AG09309 (cell line): ENCODE results near the gene MLX.

ENCODE experiments used
- DNase-seq: peaks from one replicate; pipeline ENCODE4 v3.0.0-alpha.2; 2010; ENCODE audit warnings: low read depth
- H3K4me3 ChIP-seq: 2 replicates; pipeline ENCODE4 v1.5.1; 2011; ENCODE audit warnings: mild to moderate bottlenecking, low read depth, low read length, moderate library complexity; ENCODE audit not compliant: control insufficient read depth
- CTCF ChIP-seq: IDR thresholded peaks from 2 replicates; pipeline ENCODE4 v1.5.1; 2011; ENCODE audit warnings: mild to moderate bottlenecking, low read depth, low read length, inconsistent platforms; ENCODE audit not compliant: insufficient read depth, control insufficient read depth; ENCODE audit errors: missing control alignments

MLX gene

GRCh38 chr17:42521036-42521435 lies 45.9 kb upstream of the MLX start:
- DNase-seq: no peak
- no peak for TF ChIP-seq CTCF
- H3K4me3 ChIP-seq: no peak overlapping the region

GRCh38 chr17:42521666-42522262 lies 45.1 kb upstream of the MLX start:
- no peak for DNase-seq
- no peak overlapping the region for H3K4me3 ChIP-seq
- TF ChIP-seq CTCF: no peak

DNA sequence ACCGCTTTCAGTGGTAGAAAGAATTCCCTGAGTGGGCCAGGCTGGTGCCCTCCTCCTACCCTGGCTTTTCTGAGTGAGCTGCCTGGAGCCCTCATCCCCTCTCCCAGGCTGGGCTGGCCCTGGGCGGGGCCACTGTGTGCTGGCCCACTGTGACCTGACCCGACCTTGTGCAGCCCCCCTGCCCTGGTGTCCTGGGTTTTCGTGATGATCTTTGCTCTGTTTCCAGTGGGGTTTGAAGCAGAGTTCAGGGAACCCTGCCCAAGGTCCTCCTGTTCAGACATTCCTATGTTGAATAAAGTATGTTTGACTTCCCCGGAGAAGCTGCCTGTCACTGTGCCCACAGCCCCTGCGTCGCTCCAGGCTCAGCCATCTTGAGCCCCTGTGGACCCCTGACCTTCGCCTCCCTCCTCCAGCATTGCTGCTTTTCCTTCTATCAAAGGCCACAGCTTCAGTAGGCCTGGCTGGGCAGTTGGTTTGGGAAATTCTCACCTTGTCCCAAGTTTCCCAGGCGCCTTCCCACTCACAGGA lies 44.6 kb upstream of the MLX start:
- H3K4me3 ChIP-seq: no peak overlapping the region
- no peak for TF ChIP-seq CTCF
- DNase-seq: no peak

GRCh38 chr17:42522798-42523278 lies 44.1 kb upstream of the MLX start:
- no peak for TF ChIP-seq CTCF
- DNase-seq: no peak

GRCh38 chr17:42525221-42525620 lies 41.7 kb upstream of the MLX start:
- TF ChIP-seq CTCF: no peak
- no peak for DNase-seq
- no peak overlapping the region for H3K4me3 ChIP-seq

More at GRCh38 chr17:42522798-42523278, 44.1 kb upstream of the MLX start:
- H3K4me3 ChIP-seq: no peak overlapping the region

DNA sequence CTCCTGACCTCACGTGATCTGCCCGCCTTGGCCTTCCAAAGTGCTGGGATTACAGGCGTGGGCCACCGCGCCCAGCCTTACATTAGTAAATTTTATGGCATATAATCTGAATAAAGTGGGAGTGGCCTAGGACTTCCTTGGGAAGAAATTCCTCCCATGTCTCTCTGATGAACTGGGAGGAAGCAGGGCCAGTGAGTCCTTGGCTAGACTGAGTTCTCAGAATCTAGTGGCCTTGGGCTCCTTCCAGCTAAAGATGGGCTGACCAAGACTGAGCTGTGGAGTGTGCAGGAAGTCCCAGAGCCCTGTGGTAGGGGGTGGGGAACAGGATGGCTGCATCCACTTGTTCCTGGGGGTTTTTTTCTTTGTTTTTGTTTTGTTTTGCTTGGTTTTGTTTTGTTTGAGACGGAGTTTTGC lies 40.9 kb upstream of the MLX start:
- no peak for DNase-seq
- TF ChIP-seq CTCF: no peak
- H3K4me3 ChIP-seq: no peak overlapping the region

- DNase-seq: no peak
- no peak for TF ChIP-seq CTCF
Measured at GRCh38 chr17:42527932-42528331, 39.0 kb upstream of the MLX start.

More at GRCh38 chr17:42527932-42528331, 39.0 kb upstream of the MLX start:
- no peak overlapping the region for H3K4me3 ChIP-seq
